SK-N-SH (cell line): ENCODE results near the gene DGAT2.
"Not testable (repeated sequence)": the region's sequence is repeated elsewhere in the genome, so short reads cannot be mapped to it uniquely, and the experiment has no call there.

ENCODE experiments used
- EZH2phosphoT487 ChIP-seq: fragments of 200-600 bp; sonication (generic); IDR thresholded peaks from 2 replicates; pipeline ENCODE4 v1.6.1; 2017; ENCODE audit warnings: low read depth, mixed run types, mild to moderate bottlenecking, antibody characterized with exemption, moderate library complexity, borderline replicate concordance
- FOXM1 ChIP-seq: IDR thresholded peaks from 2 replicates; pipeline ENCODE4 v1.4.0; 2012; ENCODE audit warnings: low read depth, mild to moderate bottlenecking
- GABPA ChIP-seq: IDR thresholded peaks from 2 replicates; pipeline ENCODE4 v1.4.0; 2012; ENCODE audit warnings: low read depth, mild to moderate bottlenecking
- POLR2AphosphoS5 ChIP-seq: IDR thresholded peaks from 2 replicates; pipeline ENCODE4 v1.6.1; 2012; ENCODE audit warnings: low read depth, low read length
- RAD21 ChIP-seq: IDR thresholded peaks from 2 replicates; pipeline ENCODE4 v1.6.1; 2012; ENCODE audit warnings: mild to moderate bottlenecking, low read length
- SIN3A ChIP-seq: IDR thresholded peaks from 2 replicates; pipeline ENCODE4 v1.6.1; 2012; ENCODE audit warnings: low read depth, mild to moderate bottlenecking, low read length, moderate library complexity, borderline replicate concordance
- YY1 ChIP-seq: IDR thresholded peaks from 2 replicates; pipeline ENCODE4 v1.4.0; 2012; ENCODE audit warnings: low read depth, mild to moderate bottlenecking
- TF ChIP-seq, protein P1 (sequence below): fragments of 200-600 bp; sonication (generic); IDR thresholded peaks from 2 replicates; pipeline ENCODE4 v1.6.1; 2017; ENCODE audit warnings: antibody characterized with exemption, mild to moderate bottlenecking, moderate library complexity
- TF ChIP-seq, protein P2 (sequence below): IDR thresholded peaks from 2 replicates; pipeline ENCODE4 v1.4.0; 2012; ENCODE audit warnings: low read depth
- TF ChIP-seq, protein P3 (sequence below): IDR thresholded peaks from 2 replicates; pipeline ENCODE4; 2012
- TF ChIP-seq, protein P4 (sequence below): IDR thresholded peaks from 2 replicates; pipeline ENCODE4 v1.6.1; 2012; ENCODE audit warnings: mild to moderate bottlenecking, low read depth, low read length, moderate library complexity

DNA sequence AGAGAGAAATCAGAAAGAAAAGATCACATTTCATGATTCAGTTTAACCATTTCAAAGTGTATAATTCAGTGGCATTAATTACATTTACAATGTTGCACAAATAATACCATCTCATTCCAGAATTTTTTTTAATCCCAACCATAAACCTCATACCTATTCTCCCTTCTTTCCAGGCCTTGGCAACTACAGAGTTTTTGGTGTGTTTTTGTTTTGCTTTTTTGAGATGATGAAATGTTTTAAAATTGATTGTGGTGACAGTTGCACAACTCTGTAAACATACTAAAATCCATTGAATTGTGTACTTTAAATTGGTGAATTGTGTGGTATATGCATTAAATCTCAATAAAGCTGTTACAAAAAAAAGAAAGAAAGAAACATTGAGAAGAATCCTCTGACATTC lies 13.6 kb upstream of the DGAT2 start:
- TF ChIP-seq, protein P1, sequence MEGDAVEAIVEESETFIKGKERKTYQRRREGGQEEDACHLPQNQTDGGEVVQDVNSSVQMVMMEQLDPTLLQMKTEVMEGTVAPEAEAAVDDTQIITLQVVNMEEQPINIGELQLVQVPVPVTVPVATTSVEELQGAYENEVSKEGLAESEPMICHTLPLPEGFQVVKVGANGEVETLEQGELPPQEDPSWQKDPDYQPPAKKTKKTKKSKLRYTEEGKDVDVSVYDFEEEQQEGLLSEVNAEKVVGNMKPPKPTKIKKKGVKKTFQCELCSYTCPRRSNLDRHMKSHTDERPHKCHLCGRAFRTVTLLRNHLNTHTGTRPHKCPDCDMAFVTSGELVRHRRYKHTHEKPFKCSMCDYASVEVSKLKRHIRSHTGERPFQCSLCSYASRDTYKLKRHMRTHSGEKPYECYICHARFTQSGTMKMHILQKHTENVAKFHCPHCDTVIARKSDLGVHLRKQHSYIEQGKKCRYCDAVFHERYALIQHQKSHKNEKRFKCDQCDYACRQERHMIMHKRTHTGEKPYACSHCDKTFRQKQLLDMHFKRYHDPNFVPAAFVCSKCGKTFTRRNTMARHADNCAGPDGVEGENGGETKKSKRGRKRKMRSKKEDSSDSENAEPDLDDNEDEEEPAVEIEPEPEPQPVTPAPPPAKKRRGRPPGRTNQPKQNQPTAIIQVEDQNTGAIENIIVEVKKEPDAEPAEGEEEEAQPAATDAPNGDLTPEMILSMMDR, result not testable (repeated sequence)
- TF ChIP-seq POLR2AphosphoS5, YY1, RAD21, SIN3A, EZH2phosphoT487, GABPA, FOXM1: not testable (repeated sequence)
- TF ChIP-seq, protein P2, sequence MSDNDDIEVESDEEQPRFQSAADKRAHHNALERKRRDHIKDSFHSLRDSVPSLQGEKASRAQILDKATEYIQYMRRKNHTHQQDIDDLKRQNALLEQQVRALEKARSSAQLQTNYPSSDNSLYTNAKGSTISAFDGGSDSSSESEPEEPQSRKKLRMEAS, result not testable (repeated sequence)
- TF ChIP-seq, protein P3, sequence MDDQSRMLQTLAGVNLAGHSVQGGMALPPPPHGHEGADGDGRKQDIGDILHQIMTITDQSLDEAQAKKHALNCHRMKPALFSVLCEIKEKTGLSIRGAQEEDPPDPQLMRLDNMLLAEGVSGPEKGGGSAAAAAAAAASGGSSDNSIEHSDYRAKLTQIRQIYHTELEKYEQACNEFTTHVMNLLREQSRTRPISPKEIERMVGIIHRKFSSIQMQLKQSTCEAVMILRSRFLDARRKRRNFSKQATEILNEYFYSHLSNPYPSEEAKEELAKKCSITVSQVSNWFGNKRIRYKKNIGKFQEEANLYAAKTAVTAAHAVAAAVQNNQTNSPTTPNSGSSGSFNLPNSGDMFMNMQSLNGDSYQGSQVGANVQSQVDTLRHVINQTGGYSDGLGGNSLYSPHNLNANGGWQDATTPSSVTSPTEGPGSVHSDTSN, result not testable (repeated sequence)
- TF ChIP-seq, protein P4, sequence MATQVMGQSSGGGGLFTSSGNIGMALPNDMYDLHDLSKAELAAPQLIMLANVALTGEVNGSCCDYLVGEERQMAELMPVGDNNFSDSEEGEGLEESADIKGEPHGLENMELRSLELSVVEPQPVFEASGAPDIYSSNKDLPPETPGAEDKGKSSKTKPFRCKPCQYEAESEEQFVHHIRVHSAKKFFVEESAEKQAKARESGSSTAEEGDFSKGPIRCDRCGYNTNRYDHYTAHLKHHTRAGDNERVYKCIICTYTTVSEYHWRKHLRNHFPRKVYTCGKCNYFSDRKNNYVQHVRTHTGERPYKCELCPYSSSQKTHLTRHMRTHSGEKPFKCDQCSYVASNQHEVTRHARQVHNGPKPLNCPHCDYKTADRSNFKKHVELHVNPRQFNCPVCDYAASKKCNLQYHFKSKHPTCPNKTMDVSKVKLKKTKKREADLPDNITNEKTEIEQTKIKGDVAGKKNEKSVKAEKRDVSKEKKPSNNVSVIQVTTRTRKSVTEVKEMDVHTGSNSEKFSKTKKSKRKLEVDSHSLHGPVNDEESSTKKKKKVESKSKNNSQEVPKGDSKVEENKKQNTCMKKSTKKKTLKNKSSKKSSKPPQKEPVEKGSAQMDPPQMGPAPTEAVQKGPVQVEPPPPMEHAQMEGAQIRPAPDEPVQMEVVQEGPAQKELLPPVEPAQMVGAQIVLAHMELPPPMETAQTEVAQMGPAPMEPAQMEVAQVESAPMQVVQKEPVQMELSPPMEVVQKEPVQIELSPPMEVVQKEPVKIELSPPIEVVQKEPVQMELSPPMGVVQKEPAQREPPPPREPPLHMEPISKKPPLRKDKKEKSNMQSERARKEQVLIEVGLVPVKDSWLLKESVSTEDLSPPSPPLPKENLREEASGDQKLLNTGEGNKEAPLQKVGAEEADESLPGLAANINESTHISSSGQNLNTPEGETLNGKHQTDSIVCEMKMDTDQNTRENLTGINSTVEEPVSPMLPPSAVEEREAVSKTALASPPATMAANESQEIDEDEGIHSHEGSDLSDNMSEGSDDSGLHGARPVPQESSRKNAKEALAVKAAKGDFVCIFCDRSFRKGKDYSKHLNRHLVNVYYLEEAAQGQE, result not testable (repeated sequence)
